K562 (cell line): Measurements from ENCODE around the gene MXRA7. TPM values are rescaled to one million over a fixed set of nuclear protein-coding genes. Genes with fewer than 3 reads are reported as not detected.

ENCODE experiments used
- ARID2 ChIP-seq: fragments of 450-650 bp; IDR thresholded peaks from 2 replicates; pipeline ENCODE4 v1.6.1; 2017; ENCODE audit warnings: antibody characterized with exemption, mild to moderate bottlenecking
- BMI1 ChIP-seq: fragments of 150-350 bp; IDR thresholded peaks from 2 replicates; pipeline ENCODE4 v1.6.1; 2014; ENCODE audit warnings: low read length
- FOSL1 ChIP-seq: fragments of 200-800 bp; sonication (Bioruptor generic); conservative IDR thresholded peaks from 2 replicates; pipeline ENCODE4 v1.6.1; 2016; ENCODE audit warnings: missing genetic modification characterization, missing compliant biosample characterization
- GABPA ChIP-seq: fragments of 200-800 bp; sonication (Bioruptor generic); conservative IDR thresholded peaks from 2 replicates; pipeline ENCODE4 v1.6.1; 2016; ENCODE audit warnings: low read depth, missing genetic modification characterization, missing compliant biosample characterization
- NRF1 ChIP-seq, 2 experiments: fragments of 450-650 bp; IDR thresholded peaks in 1 of 2; conservative IDR thresholded peaks in 1 of 2; 2 replicates each; pipeline ENCODE4 v1.6.1; 2014; ENCODE audit warnings: mild to moderate bottlenecking in 2 of 2
- POLR2AphosphoS5 ChIP-seq: IDR thresholded peaks from 2 replicates; pipeline ENCODE4 v1.6.1; 2011; ENCODE audit warnings: mild to moderate bottlenecking, low read depth, low read length, moderate library complexity; ENCODE audit not compliant: control insufficient read depth, insufficient read depth
- RAD51 ChIP-seq: fragments of 450-650 bp; IDR thresholded peaks from 2 replicates; pipeline ENCODE4 v1.7.1; 2016; ENCODE audit warnings: low read depth, mild to moderate bottlenecking, borderline replicate concordance
- SIN3A ChIP-seq, 2 experiments: fragments of 150-350 bp in 1 of 2; IDR thresholded peaks; 2 replicates each; pipeline ENCODE4 v1.6.1; 2011 to 2016; ENCODE audit warnings: borderline replicate concordance in 2 of 2, low read depth in 2 of 2, low read length in 2 of 2, mild to moderate bottlenecking in 2 of 2, moderate library complexity in 2 of 2; ENCODE audit not compliant: control insufficient read depth in 1 of 2
- SMAD3 ChIP-seq: fragments of 450-650 bp; formaldehyde crosslinking; conservative IDR thresholded peaks from 2 replicates; pipeline ENCODE4 v1.4.0; 2020; ENCODE audit warnings: mild to moderate bottlenecking
- SP2 ChIP-seq: IDR thresholded peaks from 2 replicates; pipeline ENCODE4 v1.6.1; 2011; ENCODE audit warnings: mild to moderate bottlenecking, low read depth, low read length, moderate library complexity; ENCODE audit not compliant: poor library complexity, severe bottlenecking; ENCODE audit errors: extremely low read depth
- ZFX ChIP-seq: sonication (generic); formaldehyde crosslinking; IDR thresholded peaks from 2 replicates; pipeline ENCODE4 v1.8.0; 2022; ENCODE audit warnings: mild to moderate bottlenecking, missing genetic modification reagents, moderate library complexity
- ZNF274 ChIP-seq: IDR thresholded peaks from 2 replicates; pipeline ENCODE4 v1.6.1; 2011; ENCODE audit warnings: low read depth, mild to moderate bottlenecking, low read length, moderate library complexity, borderline replicate concordance
- ZNF445 ChIP-seq: fragments of 250-450 bp; sonication (Bioruptor Pico); IDR thresholded peaks from 2 replicates; pipeline ENCODE4 v1.4.0; 2020; ENCODE audit warnings: low read depth, mild to moderate bottlenecking, moderate library complexity
- ZNF740 ChIP-seq, 3 experiments: fragments of 200-800 bp in 1 of 3; sonication (Bioruptor generic) in 1 of 3; sonication (generic) in 1 of 3; formaldehyde crosslinking in 1 of 3; IDR thresholded peaks; 2 replicates each; pipeline versions ENCODE4 v1.6.1 to v1.8.0; 2016 to 2022; ENCODE audit warnings: mild to moderate bottlenecking in 2 of 3, missing compliant biosample characterization in 2 of 3, missing genetic modification characterization in 2 of 3, missing genetic modification reagents in 1 of 3
- ZZZ3 ChIP-seq: fragments of 450-650 bp; IDR thresholded peaks from 2 replicates; pipeline ENCODE4 v1.6.1; 2016; ENCODE audit warnings: antibody characterized with exemption, mild to moderate bottlenecking, moderate library complexity
- polyA plus RNA-seq, 8 experiments: library from polyadenylated mRNA; depleted of rRNA in 4 of 8; stranded (reverse) in 5 of 8; unstranded in 3 of 8; fragments of >200 nt; fragmentation: Nextera tagmentation in 2 of 8; fragmentation: Illumina TruSeq in 1 of 8; extraction: Ambion mirVana in 2 of 8; extraction: Trizol in 1 of 8; gene quantifications; 2 replicates each; pipeline versions ENCODE4 v1.2.1 to v1.2.3, GENCODE V29; 2011 to 2014; ENCODE audit warnings: inconsistent platforms in 1 of 8, missing spikeins in 1 of 8
- total RNA-seq, 7 experiments: library from RNA; depleted of rRNA in 6 of 7; stranded (reverse); fragments of >200 nt in 6 of 7; fragmentation: Illumina TruSeq in 2 of 7; extraction: Trizol in 2 of 7; gene quantifications; 2 replicates each; pipeline versions ENCODE4 v1.2.1 to v1.2.3, GENCODE V29; 2011 to 2021; ENCODE audit warnings: low replicate concordance in 1 of 7
- TF ChIP-seq, protein P1 (sequence below): sonication (generic); formaldehyde crosslinking; IDR thresholded peaks from 2 replicates; pipeline ENCODE4 v1.8.0; 2023; ENCODE audit warnings: missing genetic modification reagents, mild to moderate bottlenecking, borderline replicate concordance

Gene MXRA7
- total and polyA plus RNA-seq, 9 of the 15 experiments (the other 6 are each of a cell fraction or from before 2014, with no cell fraction given) = 2.6 to 38.4 (median 14.3) TPM

DNA sequence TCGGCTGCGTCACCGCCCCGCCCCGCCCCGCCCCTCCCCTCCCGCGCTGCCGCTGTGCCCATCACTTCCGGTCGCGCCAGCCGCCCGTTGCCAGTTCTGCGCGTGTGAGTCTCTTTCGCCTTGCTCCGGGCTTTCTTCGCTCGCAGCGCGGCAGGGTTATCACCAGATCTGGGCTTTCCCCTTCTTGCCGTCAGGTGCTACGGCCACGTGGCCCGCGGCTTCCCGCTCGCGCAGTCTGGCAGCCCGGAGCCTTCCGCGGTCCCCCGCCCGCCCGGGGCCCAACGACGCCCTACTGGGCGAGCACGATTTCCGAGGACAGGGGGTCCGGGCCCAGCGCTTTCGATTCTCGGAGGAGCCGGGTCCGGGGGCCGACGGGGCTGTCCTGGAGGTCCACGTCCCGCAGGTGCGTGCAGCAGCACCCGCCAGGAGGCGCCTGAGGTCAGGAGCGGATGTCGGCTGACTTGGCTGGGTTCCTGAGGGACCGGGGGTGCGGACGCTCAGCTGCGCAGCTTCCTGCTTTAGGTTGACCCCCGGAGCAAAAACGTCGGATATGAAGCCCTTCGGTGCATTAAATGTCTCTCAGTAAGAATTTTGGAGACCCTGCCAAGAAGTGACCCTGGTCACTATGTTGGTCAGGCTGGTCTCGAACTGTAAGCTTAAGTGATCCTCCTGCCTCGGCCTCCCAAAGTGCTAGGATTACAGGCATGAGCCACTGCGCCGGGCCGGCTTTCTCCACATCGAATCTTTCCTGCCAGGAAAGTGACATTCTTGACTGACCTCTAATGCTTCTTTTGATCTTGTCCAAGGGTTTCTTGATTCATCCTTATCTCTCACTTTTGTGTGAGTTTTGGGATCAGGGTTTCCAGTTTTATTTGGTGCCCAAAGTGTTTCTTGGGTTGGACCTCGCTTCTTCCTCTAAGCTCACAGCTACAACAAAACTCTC is 16.3 kb upstream of the MXRA7 start, which contains the start of gene METTL23 (continued):
- TF ChIP-seq SP2 (no peak), SMAD3 (CRISPR knock-in tag) (no peak), GABPA (peak; percentile 94), ZNF274 (no peak), ZNF445 (no peak), NRF1 (conservative IDR thresholded peaks at IDR 0.05 in 1 of 2, IDR thresholded peaks at IDR 0.05 in 1 of 2) (peak; percentile 78 to 82), ZNF740 (CRISPR knock-in tag; IDR thresholded peaks at IDR 0.05) (no peak; the same call in 1 of the 2 replicates), ZNF740 (tag; IDR thresholded peaks at IDR 0.05) (peak in 1 of 2 experiments; percentile 26; a peak in 1 of 4 replicates), ZZZ3 (no peak), FOSL1 (tag) (peak; percentile 60), ZFX (CRISPR knock-in tag) (no peak), RAD51 (peak; percentile 69), ARID2 (no peak), POLR2AphosphoS5 (no peak; the same call in none of the 2 replicates), BMI1 (no peak), SIN3A (IDR thresholded peaks at IDR 0.05; ENCODE audit: borderline replicate concordance in 2 of 2, control insufficient read depth in 1 of 2, low read depth in 2 of 2, low read length in 2 of 2) (peak; percentile 60 to 86; a peak in 3 of 4 replicates)
- TF ChIP-seq, protein P1, sequence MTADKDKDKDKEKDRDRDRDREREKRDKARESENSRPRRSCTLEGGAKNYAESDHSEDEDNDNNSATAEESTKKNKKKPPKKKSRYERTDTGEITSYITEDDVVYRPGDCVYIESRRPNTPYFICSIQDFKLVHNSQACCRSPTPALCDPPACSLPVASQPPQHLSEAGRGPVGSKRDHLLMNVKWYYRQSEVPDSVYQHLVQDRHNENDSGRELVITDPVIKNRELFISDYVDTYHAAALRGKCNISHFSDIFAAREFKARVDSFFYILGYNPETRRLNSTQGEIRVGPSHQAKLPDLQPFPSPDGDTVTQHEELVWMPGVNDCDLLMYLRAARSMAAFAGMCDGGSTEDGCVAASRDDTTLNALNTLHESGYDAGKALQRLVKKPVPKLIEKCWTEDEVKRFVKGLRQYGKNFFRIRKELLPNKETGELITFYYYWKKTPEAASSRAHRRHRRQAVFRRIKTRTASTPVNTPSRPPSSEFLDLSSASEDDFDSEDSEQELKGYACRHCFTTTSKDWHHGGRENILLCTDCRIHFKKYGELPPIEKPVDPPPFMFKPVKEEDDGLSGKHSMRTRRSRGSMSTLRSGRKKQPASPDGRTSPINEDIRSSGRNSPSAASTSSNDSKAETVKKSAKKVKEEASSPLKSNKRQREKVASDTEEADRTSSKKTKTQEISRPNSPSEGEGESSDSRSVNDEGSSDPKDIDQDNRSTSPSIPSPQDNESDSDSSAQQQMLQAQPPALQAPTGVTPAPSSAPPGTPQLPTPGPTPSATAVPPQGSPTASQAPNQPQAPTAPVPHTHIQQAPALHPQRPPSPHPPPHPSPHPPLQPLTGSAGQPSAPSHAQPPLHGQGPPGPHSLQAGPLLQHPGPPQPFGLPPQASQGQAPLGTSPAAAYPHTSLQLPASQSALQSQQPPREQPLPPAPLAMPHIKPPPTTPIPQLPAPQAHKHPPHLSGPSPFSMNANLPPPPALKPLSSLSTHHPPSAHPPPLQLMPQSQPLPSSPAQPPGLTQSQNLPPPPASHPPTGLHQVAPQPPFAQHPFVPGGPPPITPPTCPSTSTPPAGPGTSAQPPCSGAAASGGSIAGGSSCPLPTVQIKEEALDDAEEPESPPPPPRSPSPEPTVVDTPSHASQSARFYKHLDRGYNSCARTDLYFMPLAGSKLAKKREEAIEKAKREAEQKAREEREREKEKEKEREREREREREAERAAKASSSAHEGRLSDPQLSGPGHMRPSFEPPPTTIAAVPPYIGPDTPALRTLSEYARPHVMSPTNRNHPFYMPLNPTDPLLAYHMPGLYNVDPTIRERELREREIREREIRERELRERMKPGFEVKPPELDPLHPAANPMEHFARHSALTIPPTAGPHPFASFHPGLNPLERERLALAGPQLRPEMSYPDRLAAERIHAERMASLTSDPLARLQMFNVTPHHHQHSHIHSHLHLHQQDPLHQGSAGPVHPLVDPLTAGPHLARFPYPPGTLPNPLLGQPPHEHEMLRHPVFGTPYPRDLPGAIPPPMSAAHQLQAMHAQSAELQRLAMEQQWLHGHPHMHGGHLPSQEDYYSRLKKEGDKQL (CRISPR knock-in tag) = 0 out of 2 replicates have a peak, but pooled peaks have one; percentile 26
